Mesothelial cell of epicardium (in vitro differentiated cells): ENCODE measurements around the gene STAB1. TPM values are rescaled to one million over a fixed set of nuclear protein-coding genes. Genes with fewer than 3 reads are reported as not detected.

Source experiments
- DNase-seq, 2 experiments: peaks; one replicate each; pipeline ENCODE4 v3.0.0; 2021; ENCODE audit warnings: low spot score in 2 of 2; ENCODE audit not compliant: unreplicated experiment in 2 of 2
- H3K27ac Mint-ChIP-seq: 2 replicates; pipeline ENCODE4 v1.8.0; 2021; ENCODE audit warnings: mixed read lengths
- H3K27me3 Mint-ChIP-seq: 2 replicates; pipeline ENCODE4 v1.8.0; 2021; ENCODE audit warnings: low read depth, mixed read lengths
- H3K36me3 Mint-ChIP-seq: 2 replicates; pipeline ENCODE4 v1.8.0; 2021; ENCODE audit warnings: mixed read lengths
- H3K4me1 Mint-ChIP-seq: 2 replicates; pipeline ENCODE4 v1.8.0; 2021; ENCODE audit warnings: mixed read lengths
- H3K4me3 Mint-ChIP-seq: 2 replicates; pipeline ENCODE4 v1.8.0; 2021; ENCODE audit warnings: mild to moderate bottlenecking, moderate library complexity, mixed read lengths
- H3K9me3 Mint-ChIP-seq: 2 replicates; pipeline ENCODE4 v1.8.0; 2021; ENCODE audit warnings: mixed read lengths
- total RNA-seq: library from RNA; stranded (reverse); gene quantifications from 3 replicates; pipeline ENCODE4 v1.2.1, GENCODE V29; 2021
- TF ChIP-seq, protein P1 (sequence below): fragments of 200-600 bp; sonication (generic); IDR thresholded peaks from one replicate; pipeline ENCODE4 v1.5.0; 2021; ENCODE audit warnings: antibody characterized with exemption; ENCODE audit not compliant: unreplicated experiment

STAB1 gene
- total RNA-seq, 1 donor from 2014 or later: 0.29 TPM

GRCh38 chr3:52532838-52533622, 37.9 kb downstream of the STAB1 start:
- H3K9me3 Mint-ChIP-seq: no peaks in the 10 kb centered on the region
- peaks cover under 1% of the 10 kb centered on the region for H3K36me3 Mint-ChIP-seq
- H3K4me1 Mint-ChIP-seq: peaks cover 49% of the 10 kb centered on the region
- H3K27ac Mint-ChIP-seq: peak overlapping the region; percentile 67
- H3K4me3 Mint-ChIP-seq: peak overlapping the region; percentile 83
- H3K27me3 Mint-ChIP-seq: no peaks in the 10 kb centered on the region
- DNase-seq: peak; percentile 22 to 60
- TF ChIP-seq, protein P1, sequence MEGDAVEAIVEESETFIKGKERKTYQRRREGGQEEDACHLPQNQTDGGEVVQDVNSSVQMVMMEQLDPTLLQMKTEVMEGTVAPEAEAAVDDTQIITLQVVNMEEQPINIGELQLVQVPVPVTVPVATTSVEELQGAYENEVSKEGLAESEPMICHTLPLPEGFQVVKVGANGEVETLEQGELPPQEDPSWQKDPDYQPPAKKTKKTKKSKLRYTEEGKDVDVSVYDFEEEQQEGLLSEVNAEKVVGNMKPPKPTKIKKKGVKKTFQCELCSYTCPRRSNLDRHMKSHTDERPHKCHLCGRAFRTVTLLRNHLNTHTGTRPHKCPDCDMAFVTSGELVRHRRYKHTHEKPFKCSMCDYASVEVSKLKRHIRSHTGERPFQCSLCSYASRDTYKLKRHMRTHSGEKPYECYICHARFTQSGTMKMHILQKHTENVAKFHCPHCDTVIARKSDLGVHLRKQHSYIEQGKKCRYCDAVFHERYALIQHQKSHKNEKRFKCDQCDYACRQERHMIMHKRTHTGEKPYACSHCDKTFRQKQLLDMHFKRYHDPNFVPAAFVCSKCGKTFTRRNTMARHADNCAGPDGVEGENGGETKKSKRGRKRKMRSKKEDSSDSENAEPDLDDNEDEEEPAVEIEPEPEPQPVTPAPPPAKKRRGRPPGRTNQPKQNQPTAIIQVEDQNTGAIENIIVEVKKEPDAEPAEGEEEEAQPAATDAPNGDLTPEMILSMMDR: no peak

GRCh38 chr3:52533623-52534280, 38.6 kb downstream of the STAB1 start, which contains the start of gene NT5DC2:
Gene NT5DC2, minus strand, starts transcription at chr3:52533857. Its CDS starts 120 bp downstream, at chr3:52533737.
- Mint-ChIP-seq H3K36me3 (no peaks in the 10 kb centered on the region), H3K9me3 (no peaks in the 10 kb centered on the region), H3K4me3 (peak within 1 kb of the TSS; percentile 83), H3K27me3 (no peaks in the 10 kb centered on the region), H3K27ac (peak within 1 kb of the TSS; percentile 94), H3K4me1 (peaks cover 53% of the 10 kb centered on the region)
- DNase-seq: peak; percentile 67 to 77
- TF ChIP-seq, protein P1: no peak

- TF ChIP-seq, protein P1: no peak
- Mint-ChIP-seq H3K27me3 (no peaks in the 10 kb centered on the region), H3K4me3 (peak overlapping the region; percentile 81), H3K9me3 (no peaks in the 10 kb centered on the region), H3K36me3 (no peaks in the 10 kb centered on the region), H3K4me1 (peaks cover 60% of the 10 kb centered on the region), H3K27ac (peak overlapping the region; percentile 94)
- peak; percentile 21 to 41 for DNase-seq
These were observed 39.4 kb downstream of the STAB1 start for GRCh38 chr3:52534281-52535183.

GRCh38 chr3:52535411-52536111, 40.4 kb downstream of the STAB1 start:
- H3K4me3 Mint-ChIP-seq: peak overlapping the region; percentile 96
- DNase-seq: peak in 1 of 2 experiments; percentile 31
- TF ChIP-seq, protein P1: no peak
- peaks cover 53% of the 10 kb centered on the region for H3K4me1 Mint-ChIP-seq
- H3K27ac Mint-ChIP-seq: peak overlapping the region; percentile 98
- H3K27me3 Mint-ChIP-seq: no peaks in the 10 kb centered on the region
- H3K36me3 Mint-ChIP-seq: no peaks in the 10 kb centered on the region
- no peaks in the 10 kb centered on the region for H3K9me3 Mint-ChIP-seq

GRCh38 chr3:52536112-52536368, 40.9 kb downstream of the STAB1 start:
- Mint-ChIP-seq H3K4me3 (peak overlapping the region; percentile 96), H3K9me3 (no peaks in the 10 kb centered on the region), H3K27me3 (no peaks in the 10 kb centered on the region), H3K4me1 (peaks cover 53% of the 10 kb centered on the region), H3K36me3 (no peaks in the 10 kb centered on the region), H3K27ac (peak overlapping the region; percentile 98)
- DNase-seq: no peak
- TF ChIP-seq, protein P1: no peak
